Amniotic stem cell (primary cell): ENCODE results near the gene MYLK2.

Source experiments
- DNase-seq: peaks from one replicate; lab custom pipeline; 2025; lab: John Stamatoyannopoulos, UW

The MYLK2 gene

GRCh38 chr20:31871618-31871954 is 52.4 kb downstream of the MYLK2 start:
- DNase-seq, result no peak

- DNase-seq, result no peak
Observed at GRCh38 chr20:31872406-31872805, 53.2 kb downstream of the MYLK2 start.

GRCh38 chr20:31875671-31876070 is 56.5 kb downstream of the MYLK2 start:
- no peak for DNase-seq

GRCh38 chr20:31877684-31878083 is 58.5 kb downstream of the MYLK2 start:
- no peak for DNase-seq

- peak; percentile 86 for DNase-seq
Observed at GRCh38 chr20:31879143-31879987, 60.2 kb downstream of the MYLK2 start.

GRCh38 chr20:31881945-31882344 is 62.8 kb downstream of the MYLK2 start:
- DNase-seq, result no peak

GRCh38 chr20:31883829-31884228 is 64.7 kb downstream of the MYLK2 start:
- DNase-seq, result no peak
